Right forelimb (tissue), 1 donor: ENCODE measurements around the gene CA5A.
A peak's percentile ranks its signal among the peaks of the same experiment; 100 is the strongest.
"Not testable (repeated sequence)": the region's sequence is repeated elsewhere in the genome, so short reads cannot be mapped to it uniquely, and the experiment has no call there.

ENCODE experiments used
- DNase-seq: peaks from one replicate; pipeline ENCODE4 v3.0.0-alpha.2; 2018

The CA5A gene

DNA sequence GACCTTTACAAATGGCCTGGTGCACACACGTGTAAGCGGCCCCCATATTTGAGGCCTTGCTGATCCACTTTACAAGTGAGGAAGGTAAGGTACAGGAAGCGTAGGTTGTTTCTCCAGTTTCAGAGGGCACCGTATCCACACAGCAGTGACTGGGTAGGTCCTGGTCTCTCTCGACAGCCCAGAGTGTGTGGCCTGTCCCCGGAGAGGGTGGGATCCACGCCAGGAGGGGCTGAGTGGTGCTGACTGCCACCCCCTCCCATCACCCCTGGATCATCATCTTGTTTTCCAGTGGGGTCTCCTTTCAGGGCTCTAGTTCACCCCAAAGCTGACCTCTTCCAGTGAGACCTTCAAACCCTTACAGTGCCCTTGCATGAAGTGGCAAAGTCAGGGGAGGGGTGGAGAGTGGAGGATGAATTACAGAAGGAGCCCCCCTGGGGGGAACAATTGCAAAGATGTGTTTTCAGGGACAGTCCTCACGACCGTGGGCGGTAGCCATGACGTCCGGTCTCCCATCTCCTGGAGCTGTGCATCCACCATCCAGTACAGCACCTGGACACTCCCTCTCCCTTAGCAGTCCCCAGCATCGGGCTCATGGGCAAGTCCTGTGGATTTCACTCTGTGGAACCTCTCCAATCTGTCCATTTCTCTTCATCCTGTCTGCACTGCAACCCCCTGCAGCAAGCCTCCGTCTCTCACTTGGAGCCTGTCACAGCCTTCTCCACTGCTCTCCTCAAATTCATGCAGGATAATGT is 10.4 kb upstream of the CA5A start:
- no peak for DNase-seq

DNA sequence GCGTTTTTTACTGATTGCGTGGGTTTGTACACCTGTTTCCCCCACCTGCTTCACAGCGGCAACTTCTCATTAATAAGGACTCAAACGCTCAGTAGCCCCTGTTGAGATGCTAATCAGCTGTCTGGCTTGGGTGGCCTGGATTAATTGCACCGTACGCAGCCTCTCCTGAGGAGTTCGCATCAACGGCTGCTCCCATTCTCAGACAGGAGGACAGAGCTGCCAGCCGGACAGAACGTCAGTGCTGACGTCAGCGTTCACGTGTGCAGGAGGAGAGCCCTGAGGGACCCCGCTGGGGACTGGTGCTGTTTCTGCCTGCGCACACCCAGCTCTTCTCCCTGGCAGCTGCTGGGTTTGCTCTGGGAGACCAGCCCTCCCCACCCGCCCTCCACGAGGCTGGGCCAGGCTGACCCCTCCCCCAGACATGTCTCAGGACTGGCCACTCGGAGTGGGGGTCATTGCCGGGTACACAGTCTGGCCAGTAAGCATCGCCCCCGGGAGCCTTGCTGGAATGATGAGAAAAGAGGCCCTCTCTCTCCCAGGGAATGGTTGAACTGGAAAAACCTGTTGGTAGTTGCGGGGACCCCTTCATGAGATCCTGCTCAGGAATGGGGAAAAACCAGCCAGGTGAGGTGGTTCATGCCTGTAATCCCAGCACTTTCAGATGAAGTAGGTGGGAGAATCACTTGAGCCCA is 9.2 kb upstream of the CA5A start:
- DNase-seq = peak; percentile 65

DNA sequence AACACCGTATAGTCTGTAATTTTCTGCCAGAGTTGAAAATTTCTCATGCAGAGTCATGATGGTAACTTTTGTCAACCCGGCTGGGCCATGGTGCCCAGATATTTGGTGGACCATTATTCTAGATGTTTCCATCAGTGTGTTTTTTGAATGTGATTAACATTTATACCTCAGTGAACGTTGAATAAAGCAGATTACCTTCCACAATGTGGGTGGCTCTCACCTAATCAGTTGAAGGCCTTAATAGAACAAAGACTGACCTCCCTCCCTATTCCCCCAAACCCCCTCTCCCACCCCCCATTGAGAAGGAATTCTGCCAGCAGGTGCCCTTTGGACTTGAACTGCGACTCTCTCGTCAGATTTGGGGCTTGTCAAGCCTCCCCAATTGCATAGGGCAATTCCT is 6.4 kb upstream of the CA5A start:
- DNase-seq = no peak

DNA sequence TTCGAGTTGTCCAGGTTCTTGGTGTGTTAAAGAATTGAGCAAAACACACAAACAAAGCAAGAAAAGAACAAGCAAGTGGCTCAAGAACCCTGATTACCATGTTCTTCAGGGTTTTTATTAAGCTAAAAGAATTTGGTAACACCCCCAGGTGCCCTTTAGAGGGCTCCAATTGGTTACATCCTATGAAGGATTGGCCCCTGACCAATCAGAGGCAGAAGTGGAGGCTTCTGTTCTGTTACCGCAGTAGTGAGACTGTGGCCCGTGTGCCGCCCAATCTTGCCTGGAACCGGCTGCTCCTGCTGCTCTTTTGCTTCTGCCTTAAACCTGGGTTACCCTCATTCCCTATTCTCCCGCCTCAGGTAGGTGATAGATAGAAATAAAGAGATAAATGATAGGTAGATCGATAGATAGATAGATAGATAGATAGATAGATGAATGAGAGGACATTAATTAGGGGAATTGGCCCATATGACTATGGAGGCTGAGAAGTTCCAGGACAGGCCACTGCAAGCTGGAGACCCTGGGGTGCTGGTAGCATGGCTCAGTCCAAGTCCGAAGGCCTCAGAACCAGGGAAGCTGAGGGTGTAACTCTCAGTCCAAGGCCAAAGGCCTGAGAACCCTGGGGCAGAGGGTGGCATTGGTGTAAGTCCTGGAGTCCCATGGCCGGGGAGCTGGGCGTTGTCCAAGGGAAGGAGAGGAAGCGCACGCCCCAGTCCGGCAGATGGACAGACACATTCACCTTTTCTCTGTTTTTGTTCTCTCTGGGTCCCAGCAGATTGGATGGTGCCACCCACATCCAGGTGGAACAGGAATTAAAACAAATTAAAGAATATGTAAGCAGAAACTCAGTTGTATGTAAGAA is 3.5 kb upstream of the CA5A start:
- no peak for DNase-seq

DNA sequence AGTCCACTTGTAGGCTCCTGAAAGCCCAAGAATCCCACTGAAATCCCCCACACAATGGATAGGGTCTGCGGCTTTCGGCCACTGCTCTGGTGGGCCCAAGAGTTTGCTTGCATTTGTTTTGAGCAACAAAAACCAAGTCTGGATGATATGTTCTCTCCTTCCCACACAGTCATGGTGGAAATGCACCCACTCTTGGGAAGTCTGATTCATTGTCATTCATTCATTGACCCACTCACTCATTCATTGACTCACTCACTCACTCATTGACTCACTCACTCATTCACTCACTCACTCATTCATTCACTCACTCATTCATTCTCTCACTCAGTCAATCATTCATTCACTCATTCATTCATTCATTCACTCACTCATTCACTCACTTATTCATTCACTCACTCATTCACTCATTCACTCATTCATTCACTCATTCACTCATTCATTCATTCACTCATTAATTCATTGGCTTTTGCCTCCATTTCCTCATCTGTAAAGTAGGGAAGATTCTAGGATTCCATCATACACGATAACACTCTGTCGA is 2.2 kb upstream of the CA5A start:
- DNase-seq = no peak

DNA sequence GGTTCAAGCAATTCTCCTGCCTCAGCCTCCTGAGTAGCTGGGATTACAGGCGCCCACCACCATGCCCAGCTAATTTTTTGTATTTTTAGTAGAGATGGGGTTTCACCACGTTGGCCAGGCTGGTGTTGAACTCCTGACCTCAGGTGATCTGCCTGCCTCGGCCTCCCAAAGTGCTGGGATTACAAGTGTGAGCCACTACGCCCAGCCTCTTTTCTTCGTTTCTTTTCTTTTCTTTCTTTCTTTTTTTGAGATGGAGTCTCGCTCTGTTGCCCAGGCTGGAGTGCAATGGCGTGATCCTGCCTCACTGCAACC is 858 bp upstream of the CA5A start:
- not testable (repeated sequence) for DNase-seq

DNA sequence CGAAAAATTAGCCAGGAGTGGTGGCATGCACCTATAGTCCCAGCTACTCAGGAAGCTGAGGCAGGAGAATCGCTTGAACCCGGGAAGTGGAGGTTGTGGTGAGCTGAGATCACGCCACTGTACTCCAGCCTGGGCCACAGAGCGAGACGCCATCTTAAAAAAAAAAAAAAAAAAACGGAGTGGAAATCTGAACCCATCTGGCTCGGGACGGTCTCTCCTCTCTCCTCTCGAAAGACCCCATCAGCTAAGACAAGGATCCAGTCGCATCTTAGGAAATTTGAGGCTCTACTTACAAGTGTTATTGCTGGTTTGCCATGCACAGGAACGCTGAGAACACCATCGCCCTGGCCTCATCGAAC is 334 bp downstream of the CA5A start:
- DNase-seq = not testable (repeated sequence)

DNA sequence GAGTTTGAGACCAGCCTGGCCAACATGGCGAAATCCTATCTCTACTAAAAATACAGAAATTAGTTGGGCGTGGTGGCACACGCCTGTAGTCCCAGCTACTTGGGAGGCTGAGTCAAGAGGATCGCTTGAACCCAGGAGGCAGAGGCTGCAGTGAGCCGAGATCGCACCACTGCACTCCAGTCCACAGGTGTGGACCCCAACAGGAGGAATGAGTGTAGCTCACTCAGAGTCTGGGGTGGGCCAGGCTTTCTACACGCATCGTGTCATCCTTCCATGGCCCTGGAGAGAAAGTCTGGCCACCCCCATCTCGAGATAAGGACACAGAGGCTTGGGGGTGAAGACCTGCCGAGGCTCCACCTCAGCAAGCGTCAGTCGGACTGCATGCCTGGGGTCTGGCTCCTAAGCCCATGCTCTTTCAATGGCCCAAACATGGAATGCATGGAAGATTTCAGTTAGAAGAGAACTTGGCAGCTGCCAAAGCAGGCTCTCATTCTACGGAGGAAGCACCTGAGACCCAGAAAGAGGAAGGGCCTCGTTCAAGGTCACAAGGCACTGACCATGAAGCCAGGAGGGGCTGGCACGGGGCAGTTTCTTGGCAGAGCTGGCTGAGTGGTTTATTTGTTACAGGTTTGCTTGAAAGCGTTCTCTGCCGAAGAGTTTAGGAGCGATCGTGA is 1.4 kb downstream of the CA5A start:
- not testable (repeated sequence) for DNase-seq

DNA sequence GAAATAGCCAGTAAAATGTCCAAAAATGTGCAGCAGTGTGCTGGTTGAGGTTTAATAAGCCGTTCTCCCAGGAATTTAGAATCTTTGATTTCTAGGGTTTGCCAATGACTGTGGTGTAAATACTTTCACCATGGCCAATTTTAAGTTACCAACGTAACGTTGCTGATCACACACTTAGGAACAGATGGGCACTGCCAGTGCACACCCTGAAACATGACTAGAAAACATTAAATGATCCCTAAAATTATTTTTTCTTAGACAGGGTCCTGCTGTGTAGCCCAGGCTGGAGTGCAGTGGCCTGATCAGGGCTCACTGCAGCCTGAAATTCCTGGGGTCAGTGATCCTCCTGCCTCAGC is 3.2 kb downstream of the CA5A start:
- no peak for DNase-seq

DNA sequence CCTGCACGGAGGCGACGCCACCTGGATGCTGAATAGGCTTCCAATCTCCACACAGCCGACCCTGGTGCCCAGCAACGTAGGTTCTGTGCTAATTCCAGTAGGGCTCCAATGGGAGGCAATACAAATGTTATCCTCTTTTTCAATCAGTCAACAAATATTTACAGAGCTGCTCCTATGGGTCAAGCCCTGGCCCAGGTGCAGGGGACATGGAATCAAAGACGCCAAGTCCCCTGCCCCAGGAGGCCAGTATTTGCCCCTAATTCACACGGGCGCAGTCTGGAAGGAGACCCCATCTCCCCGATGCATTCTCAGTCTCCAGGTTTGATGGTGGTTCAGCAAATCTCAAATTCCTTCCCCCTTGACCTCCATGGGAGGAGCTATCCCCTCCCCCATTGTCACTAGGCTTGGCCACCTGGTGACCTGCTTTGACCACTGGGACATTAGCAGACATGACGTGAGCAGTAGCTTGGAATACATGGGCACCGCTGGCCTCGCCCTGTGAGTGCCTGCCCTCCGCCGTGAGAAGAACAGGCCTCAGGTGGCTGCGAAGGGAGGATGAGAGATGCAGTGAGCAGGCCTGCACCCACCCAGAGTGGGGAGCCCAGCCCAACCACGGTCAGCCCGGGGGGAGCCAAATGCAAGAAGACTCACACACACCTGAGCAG is 3.7 kb downstream of the CA5A start:
- DNase-seq = not testable (repeated sequence)

DNA sequence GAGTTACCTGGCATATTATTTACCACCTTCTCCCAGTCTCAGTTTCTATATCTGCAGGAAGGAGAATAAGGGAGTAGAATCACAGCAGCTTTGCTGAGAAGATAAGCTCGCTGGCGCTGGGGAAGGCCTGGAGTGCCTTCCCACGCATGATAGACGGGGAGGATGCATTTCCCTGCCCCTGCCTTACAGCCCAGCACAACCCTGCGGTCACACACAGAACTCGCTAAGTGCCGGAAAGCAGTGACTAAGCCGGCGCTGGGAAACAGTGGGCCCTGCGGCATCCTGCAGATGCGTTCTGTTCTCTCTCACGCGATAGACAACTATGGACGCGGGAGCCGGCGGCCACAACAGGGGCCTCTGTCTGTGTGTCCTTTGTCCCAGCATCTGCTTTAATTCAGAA is 4.8 kb downstream of the CA5A start:
- DNase-seq = no peak

DNA sequence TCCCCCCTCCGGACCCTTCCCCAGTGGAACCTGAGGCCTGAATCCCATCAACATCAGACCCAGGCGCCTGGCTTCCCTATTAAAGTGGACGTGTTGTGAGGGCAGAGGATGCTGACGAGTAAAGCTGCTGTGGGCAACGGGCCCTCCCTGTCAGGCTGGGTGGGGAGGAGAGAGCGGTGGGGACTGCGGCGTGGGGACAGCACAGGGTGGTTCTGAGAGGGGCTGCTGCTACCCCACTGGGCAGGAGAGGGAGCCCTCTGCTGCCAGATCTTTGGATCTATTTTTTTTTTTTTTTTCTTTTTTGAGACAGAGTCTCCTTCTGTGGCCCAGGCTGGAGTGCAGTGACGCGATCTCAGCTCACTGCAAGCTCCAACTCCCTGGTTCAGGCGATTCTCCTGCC is 5.9 kb downstream of the CA5A start:
- DNase-seq = no peak

DNA sequence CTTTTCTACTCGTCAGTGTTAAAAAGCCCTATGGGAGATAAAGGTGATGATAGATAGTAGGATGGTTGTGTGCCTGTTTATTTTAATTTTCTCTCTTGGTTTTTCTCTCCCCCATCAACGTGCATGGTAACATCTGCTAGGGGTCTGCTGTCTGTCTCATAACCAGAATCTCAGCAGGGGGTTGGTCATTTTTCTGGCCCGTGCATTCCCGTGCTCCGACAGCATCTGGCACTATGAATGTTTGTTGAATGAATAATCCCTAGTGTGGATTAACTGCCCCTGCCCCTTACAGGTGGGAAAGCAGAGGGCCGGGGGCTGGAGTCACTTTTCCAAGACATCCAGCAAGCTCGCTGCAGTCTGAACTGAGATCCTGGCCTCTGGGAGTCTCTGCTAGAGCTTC is 6.3 kb downstream of the CA5A start:
- DNase-seq = no peak

DNA sequence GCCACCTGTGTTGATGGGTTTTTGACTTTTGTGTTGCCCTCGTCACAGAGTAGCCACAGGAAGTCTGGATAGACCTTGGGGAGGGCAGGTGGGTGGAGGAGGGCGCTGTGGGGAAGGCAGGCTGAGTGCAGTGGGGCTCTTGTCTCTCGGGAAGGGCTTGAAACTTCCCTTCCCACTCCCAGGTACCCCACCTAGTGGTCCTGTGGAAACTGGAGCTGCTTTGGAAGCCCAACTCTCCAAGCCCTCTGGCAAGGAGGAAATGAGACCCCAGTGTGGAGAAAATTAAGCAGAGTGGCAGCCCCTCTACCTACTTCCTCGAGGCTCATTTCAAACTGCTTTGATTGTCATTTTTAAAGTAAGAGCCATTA is 9.2 kb downstream of the CA5A start:
- DNase-seq = no peak

DNA sequence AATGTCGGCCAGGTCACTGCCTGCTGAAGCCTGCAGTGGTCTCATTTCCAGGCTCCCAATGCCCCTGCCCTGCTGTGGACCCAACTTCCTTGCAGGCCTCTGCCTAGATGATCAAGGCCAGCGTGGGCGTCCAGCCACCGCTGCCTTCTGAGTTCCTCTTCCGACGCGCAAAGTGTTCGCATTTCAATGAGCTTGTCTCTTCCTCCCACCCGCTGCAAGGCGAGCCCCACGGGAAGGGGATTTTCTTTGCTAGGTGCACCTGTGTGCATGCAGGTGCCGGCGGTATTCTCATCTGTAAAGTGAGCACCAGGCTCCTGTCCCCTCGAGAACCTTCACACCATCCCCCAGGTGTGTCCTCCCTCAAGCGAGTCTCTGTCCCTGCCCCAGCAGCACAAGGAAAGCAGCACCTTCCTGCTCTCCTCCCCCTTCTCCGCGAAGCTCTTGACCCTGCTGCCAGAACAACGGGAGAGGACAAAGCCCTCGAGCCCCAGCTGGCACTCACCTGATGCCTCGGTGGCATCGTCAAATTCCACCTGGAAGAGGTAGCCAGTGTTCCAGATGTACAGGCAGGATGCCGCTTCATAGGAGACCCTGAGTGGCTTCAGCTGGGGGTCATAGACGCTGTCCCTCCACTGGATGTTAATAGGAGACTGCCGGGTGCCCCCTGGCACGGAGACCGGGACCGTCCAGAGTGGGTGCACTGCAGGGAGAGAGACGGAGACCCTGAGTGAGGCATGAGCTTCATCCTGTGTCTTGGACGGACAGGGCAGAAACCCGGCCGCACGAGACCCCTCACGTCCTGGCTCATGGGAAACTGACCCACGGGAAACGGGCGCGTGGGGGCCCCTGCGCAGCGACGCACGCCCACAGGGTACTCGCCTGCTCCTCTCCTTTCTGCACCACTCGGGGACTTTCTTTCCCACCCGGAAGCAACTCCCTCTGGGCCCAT is 9.8 kb downstream of the CA5A start:
- no peak for DNase-seq

DNA sequence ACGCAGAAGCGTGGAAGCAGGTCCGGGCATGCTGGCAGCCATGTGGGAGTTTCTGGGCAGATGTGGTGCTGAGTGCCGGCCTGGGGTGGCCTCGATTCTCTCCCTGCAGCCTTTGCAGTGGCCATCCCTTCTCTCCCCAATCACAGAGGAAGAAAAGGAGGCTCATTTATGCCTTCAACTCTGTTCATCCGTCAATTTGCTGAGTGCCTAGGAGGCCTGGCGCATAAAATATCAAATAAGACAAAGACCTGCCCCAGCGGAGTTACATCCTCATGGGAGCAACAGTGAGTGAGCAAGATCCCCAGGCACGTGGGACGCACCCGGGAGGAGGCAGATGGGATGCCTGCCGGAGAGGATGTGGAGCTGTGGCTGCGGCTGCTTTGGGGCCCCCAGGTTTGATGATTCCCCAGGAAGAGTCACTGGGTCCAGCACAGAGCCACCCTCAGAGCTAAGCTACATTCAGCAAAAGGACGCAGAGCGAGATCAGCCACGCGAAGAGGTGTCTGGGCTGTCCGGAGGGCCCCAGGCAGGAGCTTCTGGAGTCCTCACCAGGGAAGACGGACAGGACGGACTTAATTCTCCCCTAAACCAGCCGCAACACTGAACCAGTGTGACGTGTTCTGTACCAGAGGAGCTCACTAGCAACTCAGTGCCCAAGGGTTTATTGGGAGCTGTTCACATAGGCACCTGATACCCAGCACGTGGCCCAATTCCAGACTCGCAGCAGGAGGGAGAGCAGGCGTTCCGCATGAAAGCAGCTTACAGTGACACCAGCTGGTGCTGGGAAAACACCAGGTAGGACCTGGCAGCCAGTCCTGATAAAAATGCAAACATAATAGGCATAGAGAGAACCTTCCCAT is 11.3 kb downstream of the CA5A start:
- DNase-seq = no peak

DNA sequence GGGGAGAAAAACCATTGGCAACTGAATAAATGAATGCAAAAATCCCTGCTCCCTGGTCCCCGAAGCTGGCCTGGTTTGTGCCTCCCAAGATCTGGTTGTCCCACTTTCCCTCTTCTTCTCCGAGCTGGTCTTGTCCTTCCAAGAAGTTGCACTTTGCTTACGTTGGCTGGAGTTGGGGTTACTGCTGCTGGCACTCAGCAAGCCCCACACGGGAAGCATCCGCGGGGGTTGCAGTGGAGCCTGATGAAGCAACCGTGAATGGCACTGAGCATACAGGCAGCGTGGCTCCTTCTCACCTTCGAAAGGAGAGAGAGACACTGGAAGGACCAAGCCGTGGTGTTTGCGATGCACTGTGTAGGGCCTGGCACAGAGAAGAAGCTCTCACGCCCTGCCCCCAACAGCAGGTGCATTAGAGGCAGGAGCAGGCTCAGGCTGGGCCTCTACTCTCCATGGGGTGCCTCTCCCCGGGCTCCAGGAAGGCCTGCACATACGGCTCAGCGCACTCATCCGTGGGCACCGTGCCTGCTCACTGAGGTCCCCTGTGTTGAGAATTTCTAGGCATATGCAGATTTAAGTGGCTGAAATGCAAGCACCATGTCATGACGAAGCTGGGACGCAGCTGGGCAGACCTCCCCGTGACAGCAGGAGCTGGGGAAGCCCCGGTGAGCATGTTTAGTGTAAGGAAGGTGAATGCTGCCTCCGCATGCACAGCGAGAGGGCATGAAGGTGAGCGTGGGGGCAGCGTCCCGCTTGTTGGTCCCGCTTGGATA is 12.1 kb downstream of the CA5A start:
- no peak for DNase-seq

DNA sequence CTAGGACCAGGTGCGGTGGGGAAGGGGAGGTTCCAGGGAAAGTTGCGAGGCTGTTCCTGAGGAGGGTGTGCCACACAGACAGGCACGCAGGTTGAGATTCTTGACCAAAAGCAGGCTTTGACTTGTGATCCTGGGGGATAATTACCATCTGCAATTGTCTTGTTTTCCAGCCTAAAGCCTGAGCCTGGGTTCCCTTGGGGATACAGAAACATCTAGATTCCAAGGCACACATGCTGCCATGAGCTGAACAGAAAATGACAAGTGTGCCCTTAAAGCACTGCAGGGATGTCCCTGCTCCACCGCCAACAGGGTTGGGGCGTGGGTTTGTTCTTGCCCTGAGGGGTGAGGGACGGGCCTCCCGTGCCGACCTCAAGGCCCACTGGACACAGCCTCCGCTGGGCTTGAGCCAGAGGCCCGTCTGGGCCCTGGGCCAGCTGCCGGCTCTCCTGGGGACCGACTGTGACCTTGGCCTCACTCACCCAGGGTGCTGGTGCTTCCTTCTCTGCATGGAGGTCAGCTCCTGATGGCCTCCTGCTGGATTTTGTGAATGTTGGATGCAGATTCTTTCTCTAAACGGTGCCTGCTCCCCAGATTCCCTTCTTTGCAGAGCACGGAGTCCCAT is 14.0 kb downstream of the CA5A start:
- DNase-seq = no peak

DNA sequence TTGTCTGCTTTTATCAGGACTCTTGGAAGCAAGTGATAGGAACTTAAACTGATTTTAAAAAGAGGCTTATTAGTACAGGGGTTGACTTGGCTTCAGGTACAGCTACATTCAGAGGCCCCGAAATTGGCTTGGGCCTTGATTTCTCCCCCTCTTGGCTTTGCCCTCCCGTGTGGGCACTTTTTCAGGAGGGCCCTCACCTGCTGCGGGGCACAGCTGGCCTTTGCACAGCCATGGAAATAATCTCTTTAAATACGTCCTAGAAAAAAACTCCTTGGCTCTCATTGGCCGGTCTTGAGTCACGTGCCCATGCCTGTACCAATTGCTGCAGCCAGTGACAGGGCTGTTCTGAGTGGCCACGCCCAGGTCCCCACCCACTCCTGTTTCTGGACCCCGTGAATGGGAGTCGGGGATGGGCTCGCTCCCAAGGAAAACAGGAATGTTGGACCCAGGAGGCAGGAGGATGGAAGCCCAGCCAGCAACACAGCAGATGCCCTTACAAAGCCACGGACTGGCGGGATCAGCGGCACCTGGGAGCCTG is 15.0 kb downstream of the CA5A start:
- no peak for DNase-seq
